GM12865 (cell line): Measurements from ENCODE around the gene LRP1-AS.

Source experiments
- DNase-seq: peaks from one replicate; pipeline ENCODE4 v3.0.0; 2010; ENCODE audit warnings: low read depth
- H3K4me3 ChIP-seq: 2 replicates; pipeline ENCODE4 v1.5.1; 2011; ENCODE audit warnings: mild to moderate bottlenecking, low read depth, low read length, control low read depth
- TF ChIP-seq, protein P1 (sequence below): IDR thresholded peaks from 2 replicates; pipeline ENCODE4 v1.5.1; 2011; ENCODE audit warnings: low read length, control low read depth, low read depth, inconsistent platforms; ENCODE audit not compliant: insufficient read depth; ENCODE audit errors: missing control alignments

LRP1-AS gene

DNA sequence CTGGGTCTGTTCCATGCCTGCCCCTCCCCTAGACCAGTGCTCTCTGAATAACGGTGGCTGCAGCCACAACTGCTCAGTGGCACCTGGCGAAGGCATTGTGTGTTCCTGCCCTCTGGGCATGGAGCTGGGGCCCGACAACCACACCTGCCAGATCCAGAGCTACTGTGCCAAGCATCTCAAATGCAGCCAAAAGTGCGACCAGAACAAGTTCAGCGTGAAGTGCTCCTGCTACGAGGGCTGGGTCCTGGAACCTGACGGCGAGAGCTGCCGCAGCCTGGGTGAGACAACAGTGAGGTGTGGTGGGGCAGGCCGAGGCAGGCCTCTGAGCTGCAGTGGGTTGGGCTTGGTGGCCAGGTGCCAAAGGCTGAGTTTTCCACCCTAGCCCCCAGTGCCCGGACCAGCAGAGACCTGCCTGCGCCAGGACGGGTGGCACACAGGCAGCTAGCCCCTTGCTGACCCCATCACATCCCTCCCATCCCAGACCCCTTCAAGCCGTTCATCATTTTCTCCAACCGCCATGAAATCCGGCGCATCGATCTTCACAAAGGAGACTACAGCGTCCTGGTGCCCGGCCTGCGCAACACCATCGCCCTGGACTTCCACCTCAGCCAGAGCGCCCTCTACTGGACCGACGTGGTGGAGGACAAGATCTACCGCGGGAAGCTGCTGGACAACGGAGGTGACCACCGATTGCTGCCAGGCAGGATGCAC lies 28.2 kb upstream of the LRP1-AS start:
- DNase-seq, result peak; percentile 56

DNA sequence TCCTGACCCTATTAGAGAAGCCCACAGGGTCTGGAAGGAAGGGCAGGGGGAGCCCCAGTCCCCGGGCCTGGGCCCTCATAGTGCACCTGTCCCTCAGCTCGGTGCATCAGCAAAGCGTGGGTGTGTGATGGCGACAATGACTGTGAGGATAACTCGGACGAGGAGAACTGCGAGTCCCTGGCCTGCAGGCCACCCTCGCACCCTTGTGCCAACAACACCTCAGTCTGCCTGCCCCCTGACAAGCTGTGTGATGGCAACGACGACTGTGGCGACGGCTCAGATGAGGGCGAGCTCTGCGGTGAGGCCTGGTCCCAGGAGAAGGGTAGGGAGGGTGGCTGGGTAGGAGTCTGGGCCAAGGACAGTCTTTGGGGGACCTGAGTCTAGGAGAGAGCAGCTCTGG lies 26.3 kb upstream of the LRP1-AS start:
- no peak overlapping the region for H3K4me3 ChIP-seq
- TF ChIP-seq, protein P1, sequence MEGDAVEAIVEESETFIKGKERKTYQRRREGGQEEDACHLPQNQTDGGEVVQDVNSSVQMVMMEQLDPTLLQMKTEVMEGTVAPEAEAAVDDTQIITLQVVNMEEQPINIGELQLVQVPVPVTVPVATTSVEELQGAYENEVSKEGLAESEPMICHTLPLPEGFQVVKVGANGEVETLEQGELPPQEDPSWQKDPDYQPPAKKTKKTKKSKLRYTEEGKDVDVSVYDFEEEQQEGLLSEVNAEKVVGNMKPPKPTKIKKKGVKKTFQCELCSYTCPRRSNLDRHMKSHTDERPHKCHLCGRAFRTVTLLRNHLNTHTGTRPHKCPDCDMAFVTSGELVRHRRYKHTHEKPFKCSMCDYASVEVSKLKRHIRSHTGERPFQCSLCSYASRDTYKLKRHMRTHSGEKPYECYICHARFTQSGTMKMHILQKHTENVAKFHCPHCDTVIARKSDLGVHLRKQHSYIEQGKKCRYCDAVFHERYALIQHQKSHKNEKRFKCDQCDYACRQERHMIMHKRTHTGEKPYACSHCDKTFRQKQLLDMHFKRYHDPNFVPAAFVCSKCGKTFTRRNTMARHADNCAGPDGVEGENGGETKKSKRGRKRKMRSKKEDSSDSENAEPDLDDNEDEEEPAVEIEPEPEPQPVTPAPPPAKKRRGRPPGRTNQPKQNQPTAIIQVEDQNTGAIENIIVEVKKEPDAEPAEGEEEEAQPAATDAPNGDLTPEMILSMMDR, result no peak
- no peak for DNase-seq

More for the DNA sequence above, 28.2 kb upstream of the LRP1-AS start:
- H3K4me3 ChIP-seq, result no peak overlapping the region
- TF ChIP-seq, protein P1, result peak; percentile 64

DNA sequence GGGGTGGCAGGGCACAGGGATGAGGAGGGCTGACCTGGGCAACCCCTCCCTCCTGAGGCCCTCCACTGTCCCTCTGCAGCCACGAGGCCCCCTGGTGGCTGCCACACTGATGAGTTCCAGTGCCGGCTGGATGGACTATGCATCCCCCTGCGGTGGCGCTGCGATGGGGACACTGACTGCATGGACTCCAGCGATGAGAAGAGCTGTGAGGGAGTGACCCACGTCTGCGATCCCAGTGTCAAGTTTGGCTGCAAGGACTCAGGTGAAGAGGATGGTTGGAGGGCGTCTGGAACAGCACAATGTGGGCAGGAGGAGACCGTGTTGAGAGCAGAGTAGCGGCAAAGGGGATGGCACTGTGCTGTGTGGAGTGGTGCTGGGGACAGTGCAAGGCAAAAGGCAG lies 25.7 kb upstream of the LRP1-AS start:
- no peak for DNase-seq
- TF ChIP-seq, protein P1, result peak; percentile 69
- H3K4me3 ChIP-seq, result no peak overlapping the region

DNA sequence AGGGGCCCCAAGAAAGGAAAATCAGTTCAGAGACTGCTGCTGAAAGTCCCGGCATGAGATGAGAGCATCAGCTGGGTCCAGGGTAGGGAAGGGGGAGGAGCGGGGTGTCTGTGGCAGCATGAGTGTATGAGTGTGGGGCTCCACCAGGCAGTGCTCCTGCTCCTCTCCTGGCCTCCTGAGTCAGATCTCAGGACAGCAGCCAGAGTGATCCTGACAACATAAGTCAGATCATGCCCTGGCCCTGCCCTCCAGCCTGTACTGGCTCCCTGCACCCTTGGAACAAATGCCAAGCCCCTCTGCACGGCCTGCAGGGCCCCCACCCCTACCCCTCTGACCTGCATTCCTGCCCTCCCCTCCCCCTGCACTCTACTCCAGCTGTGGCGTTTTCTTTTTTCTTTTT lies 24.2 kb upstream of the LRP1-AS start:
- TF ChIP-seq, protein P1, result no peak
- H3K4me3 ChIP-seq, result no peak overlapping the region
- DNase-seq, result no peak

DNA sequence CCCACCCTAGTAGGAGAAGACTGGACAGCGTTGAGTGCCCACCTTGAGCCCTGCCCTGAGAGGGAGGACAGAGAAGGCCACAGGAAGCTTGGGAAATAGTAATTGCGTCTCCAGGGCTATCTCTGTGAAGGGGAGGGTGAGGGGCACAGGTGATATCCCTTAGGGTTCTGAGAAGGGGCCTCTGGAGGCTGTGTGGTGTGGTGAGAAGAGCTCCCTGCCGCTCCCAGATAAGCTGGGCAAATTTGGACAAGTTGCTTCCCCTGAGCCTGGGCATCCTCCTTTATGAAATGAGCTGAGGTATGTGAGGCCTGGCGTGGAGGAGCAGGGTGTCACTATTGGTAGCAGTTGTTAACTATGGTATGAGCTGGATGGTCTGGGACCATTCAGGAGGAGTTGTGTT lies 23.5 kb upstream of the LRP1-AS start:
- H3K4me3 ChIP-seq, result no peak overlapping the region
- TF ChIP-seq, protein P1, result no peak
- no peak for DNase-seq

DNA sequence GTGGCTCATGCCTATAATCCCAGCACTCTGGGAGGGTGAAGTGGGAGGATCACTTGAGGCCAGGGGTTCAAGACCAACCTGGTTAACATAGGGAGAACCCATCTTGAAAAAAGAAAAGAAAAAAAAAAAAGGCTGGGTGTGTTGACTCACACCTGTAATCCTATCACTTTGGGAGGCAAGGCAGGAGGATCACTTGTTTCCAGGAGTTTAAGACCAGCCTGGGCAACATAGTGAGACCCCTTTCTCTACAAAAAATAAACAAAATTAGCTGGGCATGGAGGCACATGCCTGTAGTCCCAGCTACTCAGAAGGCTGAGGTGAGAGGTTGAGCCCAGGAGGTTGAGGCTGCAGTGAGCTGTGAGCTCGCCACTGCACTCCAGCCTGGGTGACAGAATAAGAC lies 23.0 kb upstream of the LRP1-AS start:
- DNase-seq, result no peak
- TF ChIP-seq, protein P1, result no peak
- no peak overlapping the region for H3K4me3 ChIP-seq

DNA sequence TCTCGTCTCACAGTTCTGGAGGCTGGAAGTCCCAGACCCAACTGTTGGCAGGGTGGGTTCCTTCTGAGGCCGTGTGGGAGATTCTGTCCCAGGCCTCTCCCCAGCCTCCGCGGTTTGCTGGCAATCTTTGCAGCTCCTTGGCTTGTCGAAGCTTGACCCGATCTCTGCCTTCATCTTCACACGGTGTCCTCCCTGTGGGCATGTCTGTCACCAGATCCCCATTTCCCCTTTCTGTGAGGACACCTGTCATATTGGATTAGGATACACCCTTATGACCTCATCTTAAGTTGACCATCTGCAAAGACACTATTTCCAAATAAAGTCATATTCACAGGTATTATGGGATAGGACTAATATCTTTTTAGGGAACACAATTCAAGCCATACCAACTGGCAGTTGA lies 22.6 kb upstream of the LRP1-AS start:
- TF ChIP-seq, protein P1, result no peak
- no peak overlapping the region for H3K4me3 ChIP-seq
- DNase-seq, result no peak
